Measurements from ENCODE around the gene KANK4.

KANK4 gene

GRCh38 chr1:62317021-62317768 lies 2.0 kb downstream of the KANK4 start:
- TF ChIP-seq CTCF (conservative IDR thresholded peaks at IDR 0.05; ENCODE audit: low read length) (no peak), EZH2phosphoT487 (IDR thresholded peaks at IDR 0.05; ENCODE audit: borderline replicate concordance) (no peak)
- no peak overlapping the region for H3K4me3 ChIP-seq (ENCODE audit: low read length, poor library complexity, severe bottlenecking)
- H3K4me1 ChIP-seq (ENCODE audit: insufficient read depth, low read length, poor library complexity, severe bottlenecking): no peaks in the 10 kb centered on the region
- no peak overlapping the region for H2AFZ ChIP-seq (ENCODE audit: low read length)
- H3K9ac ChIP-seq (ENCODE audit: low read depth, low read length, poor library complexity, severe bottlenecking): no peak overlapping the region
- H4K20me1 ChIP-seq (ENCODE audit: insufficient read depth, low read length, poor library complexity, severe bottlenecking): no peaks in the 10 kb centered on the region
- no peaks in the 10 kb centered on the region for H3K9me3 ChIP-seq (ENCODE audit: insufficient read depth, low read depth, low read length)
- no peak overlapping the region for H3K4me2 ChIP-seq (ENCODE audit: low read depth, low read length, poor library complexity, severe bottlenecking)
- H3K9me2 ChIP-seq (replicated peaks; ENCODE audit: low read depth, low read length): no peaks in the 10 kb centered on the region
- no peaks in the 10 kb centered on the region for H3K79me2 ChIP-seq (ENCODE audit: insufficient read depth, low read length)
- H3F3A ChIP-seq (ENCODE audit: low read depth): no peaks in the 10 kb centered on the region
- no peaks in the 10 kb centered on the region for H3K36me3 ChIP-seq (ENCODE audit: insufficient read depth, low read length)
- no peaks in the 10 kb centered on the region for H3K27me3 ChIP-seq (ENCODE audit: insufficient read depth, low read length, poor library complexity, severe bottlenecking)

DNA sequence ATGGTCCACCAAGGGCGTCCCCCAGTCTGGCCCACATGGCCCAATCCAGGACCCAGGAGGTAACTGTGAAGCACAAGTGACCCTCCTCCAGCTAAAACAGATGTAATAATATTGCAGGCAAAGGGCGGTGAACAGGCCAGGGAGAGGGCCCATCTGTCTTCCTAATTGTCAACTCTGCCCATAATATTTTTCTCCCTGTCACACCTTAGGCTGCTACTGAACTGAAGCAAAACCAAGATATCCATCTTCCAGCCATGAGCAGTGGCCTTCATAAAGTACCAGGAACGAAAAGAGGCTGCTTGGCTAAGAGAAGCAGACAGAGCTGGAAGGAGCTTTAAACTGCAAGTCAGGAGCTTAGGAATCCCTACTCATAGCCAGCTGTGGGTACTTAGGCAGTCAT lies 3.1 kb downstream of the KANK4 start:
- Histone ChIP-seq H3K36me3 (ENCODE audit: insufficient read depth, low read length) (no peaks in the 10 kb centered on the region), H2AFZ (ENCODE audit: low read length) (no peak overlapping the region), H3K9me2 (replicated peaks; ENCODE audit: low read depth, low read length) (no peaks in the 10 kb centered on the region), H4K20me1 (ENCODE audit: insufficient read depth, low read length, poor library complexity, severe bottlenecking) (no peaks in the 10 kb centered on the region), H3K4me2 (ENCODE audit: low read depth, low read length, poor library complexity, severe bottlenecking) (no peak overlapping the region), H3K79me2 (ENCODE audit: insufficient read depth, low read length) (no peaks in the 10 kb centered on the region), H3K4me1 (ENCODE audit: insufficient read depth, low read length, poor library complexity, severe bottlenecking) (peaks cover 7% of the 10 kb centered on the region), H3K9me3 (ENCODE audit: insufficient read depth, low read depth, low read length) (no peaks in the 10 kb centered on the region), H3K9ac (ENCODE audit: low read depth, low read length, poor library complexity, severe bottlenecking) (no peak overlapping the region), H3K27me3 (ENCODE audit: insufficient read depth, low read length, poor library complexity, severe bottlenecking) (peaks cover 7% of the 10 kb centered on the region), H3K4me3 (ENCODE audit: low read length, poor library complexity, severe bottlenecking) (no peak overlapping the region), H3F3A (ENCODE audit: low read depth) (no peaks in the 10 kb centered on the region)
- TF ChIP-seq EZH2phosphoT487 (IDR thresholded peaks at IDR 0.05; ENCODE audit: borderline replicate concordance) (no peak), CTCF (conservative IDR thresholded peaks at IDR 0.05; ENCODE audit: low read length) (no peak)

DNA sequence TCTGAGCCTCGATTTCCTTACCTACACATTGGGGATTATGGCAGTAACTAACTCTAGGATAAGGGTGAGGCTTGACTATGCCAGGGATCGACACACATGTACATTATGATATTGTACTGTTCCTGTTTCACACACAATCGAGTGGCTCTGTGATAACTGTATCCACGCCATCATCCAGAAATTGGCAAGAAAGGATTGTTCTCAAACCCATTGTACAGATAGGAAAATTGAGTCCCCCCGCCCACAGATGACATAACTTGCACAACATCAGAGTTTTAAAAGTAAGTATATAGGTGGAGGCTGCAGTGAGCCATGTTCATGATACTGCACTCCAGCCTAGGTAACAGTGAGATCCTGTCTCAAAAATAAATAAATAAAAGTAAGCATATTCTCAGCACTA lies 3.8 kb downstream of the KANK4 start:
- no peaks in the 10 kb centered on the region for H3K9me3 ChIP-seq (ENCODE audit: insufficient read depth, low read depth, low read length)
- H3K9ac ChIP-seq (ENCODE audit: low read depth, low read length, poor library complexity, severe bottlenecking): no peak overlapping the region
- H3K9me2 ChIP-seq (replicated peaks; ENCODE audit: low read depth, low read length): no peaks in the 10 kb centered on the region
- H3K27me3 ChIP-seq (ENCODE audit: insufficient read depth, low read length, poor library complexity, severe bottlenecking): peaks cover 14% of the 10 kb centered on the region
- H3K36me3 ChIP-seq (ENCODE audit: insufficient read depth, low read length): no peaks in the 10 kb centered on the region
- H4K20me1 ChIP-seq (ENCODE audit: insufficient read depth, low read length, poor library complexity, severe bottlenecking): no peaks in the 10 kb centered on the region
- H2AFZ ChIP-seq (ENCODE audit: low read length): no peak overlapping the region
- no peaks in the 10 kb centered on the region for H3K79me2 ChIP-seq (ENCODE audit: insufficient read depth, low read length)
- H3K4me3 ChIP-seq (ENCODE audit: low read length, poor library complexity, severe bottlenecking): no peak overlapping the region
- no peak overlapping the region for H3K4me2 ChIP-seq (ENCODE audit: low read depth, low read length, poor library complexity, severe bottlenecking)
- H3K4me1 ChIP-seq (ENCODE audit: insufficient read depth, low read length, poor library complexity, severe bottlenecking): peaks cover 10% of the 10 kb centered on the region
- H3F3A ChIP-seq (ENCODE audit: low read depth): no peaks in the 10 kb centered on the region
- TF ChIP-seq EZH2phosphoT487 (IDR thresholded peaks at IDR 0.05; ENCODE audit: borderline replicate concordance) (no peak), CTCF (conservative IDR thresholded peaks at IDR 0.05; ENCODE audit: low read length) (no peak)

All from Loucy (cell line).